ENCODE data around the gene EPHB2. TPM values are rescaled to one million over a fixed set of nuclear protein-coding genes. Genes with fewer than 3 reads are reported as not detected.

Gene EPHB2
- total and polyA plus RNA-seq, 2 donors from 2014 or later = 3.0 to 9.5 TPM

- no peaks in the 10 kb centered on the region for H3K4me1 ChIP-seq (ENCODE audit: control insufficient read depth in 2 of 3, insufficient read depth in 2 of 3, low read depth in 1 of 3, low read length in 3 of 3)
- no peak for TF ChIP-seq CTCF (IDR thresholded peaks at IDR 0.05; ENCODE audit: borderline replicate concordance, extremely low read depth, insufficient read depth)
Measured at GRCh38 chr1:22737374-22738068, 26.9 kb downstream of the EPHB2 start.

GRCh38 chr1:22738069-22738435 lies 27.4 kb downstream of the EPHB2 start:
- Histone ChIP-seq H3K4me1 (ENCODE audit: control insufficient read depth in 2 of 3, insufficient read depth in 2 of 3, low read depth in 1 of 3, low read length in 3 of 3) (no peaks in the 10 kb centered on the region), H3K27ac (ENCODE audit: low read depth in 2 of 2, low read length in 2 of 2) (no peak overlapping the region), H3K9me3 (ENCODE audit: control insufficient read depth in 2 of 3, insufficient read depth in 1 of 3, low read length in 3 of 3) (no peaks in the 10 kb centered on the region), H3K4me3 (ENCODE audit: low read length in 3 of 3) (no peak overlapping the region), H3K27me3 (ENCODE audit: control insufficient read depth, insufficient read depth, low read length) (no peaks in the 10 kb centered on the region), H3K9ac (ENCODE audit: low read length in 3 of 3) (no peak overlapping the region), H3K36me3 (ENCODE audit: control insufficient read depth in 2 of 3, insufficient read depth in 3 of 3, low read length in 3 of 3) (peaks cover 0 to 2% (median 0%) of the 10 kb centered on the region in 3 donors)
- no peak for TF ChIP-seq CTCF (IDR thresholded peaks at IDR 0.05; ENCODE audit: borderline replicate concordance, extremely low read depth, insufficient read depth)
- FAIRE-seq (no peak), DNase-seq (no peak)
- intact Hi-C loops (cut with DNase I) = no loop called here

More at GRCh38 chr1:22737374-22738068, 26.9 kb downstream of the EPHB2 start:
- no peaks in the 10 kb centered on the region for H3K9me3 ChIP-seq (ENCODE audit: control insufficient read depth in 2 of 3, insufficient read depth in 1 of 3, low read length in 3 of 3)
- no peak overlapping the region for H3K9ac ChIP-seq (ENCODE audit: low read length in 3 of 3)
- H3K27me3 ChIP-seq (ENCODE audit: control insufficient read depth, insufficient read depth, low read length) = no peaks in the 10 kb centered on the region
- no peak for FAIRE-seq
- H3K27ac ChIP-seq (ENCODE audit: low read depth in 2 of 2, low read length in 2 of 2) = no peak overlapping the region
- H3K4me3 ChIP-seq (ENCODE audit: low read length in 3 of 3) = no peak overlapping the region
- no peak for DNase-seq
- peaks cover 0 to 2% (median 0%) of the 10 kb centered on the region in 3 donors for H3K36me3 ChIP-seq (ENCODE audit: control insufficient read depth in 2 of 3, insufficient read depth in 3 of 3, low read length in 3 of 3)
- intact Hi-C loops (cut with DNase I) = no loop called here

- FAIRE-seq (no peak), DNase-seq (no peak)
- H3K27ac ChIP-seq (ENCODE audit: low read depth in 2 of 2, low read length in 2 of 2) = no peak overlapping the region
- no peak for TF ChIP-seq CTCF (IDR thresholded peaks at IDR 0.05; ENCODE audit: borderline replicate concordance, extremely low read depth, insufficient read depth)
- H3K36me3 ChIP-seq (ENCODE audit: control insufficient read depth in 2 of 3, insufficient read depth in 3 of 3, low read length in 3 of 3) = peaks cover 0 to 2% (median 0%) of the 10 kb centered on the region in 3 donors
- no peaks in the 10 kb centered on the region for H3K4me1 ChIP-seq (ENCODE audit: control insufficient read depth in 2 of 3, insufficient read depth in 2 of 3, low read depth in 1 of 3, low read length in 3 of 3)
- no peaks in the 10 kb centered on the region for H3K9me3 ChIP-seq (ENCODE audit: control insufficient read depth in 2 of 3, insufficient read depth in 1 of 3, low read length in 3 of 3)
- no peak overlapping the region for H3K9ac ChIP-seq (ENCODE audit: low read length in 3 of 3)
- intact Hi-C loops (cut with DNase I) = no loop called here
- no peaks in the 10 kb centered on the region for H3K27me3 ChIP-seq (ENCODE audit: control insufficient read depth, insufficient read depth, low read length)
- no peak overlapping the region for H3K4me3 ChIP-seq (ENCODE audit: low read length in 3 of 3)
Measured at GRCh38 chr1:22738522-22738921, 27.9 kb downstream of the EPHB2 start.

All from kidney (tissue), 14 donors.